Cardiac ventricle fibroblast (primary cell): Measurements from ENCODE around the gene C8B. TPM values are rescaled to one million over a fixed set of nuclear protein-coding genes. Genes with fewer than 3 reads are reported as not detected.

Experiments
- total RNA-seq: library from RNA; depleted of rRNA; stranded (reverse); fragments of >200 nt; gene quantifications from 2 replicates; pipeline ENCODE4 v1.2.3, GENCODE V29; 2015

The C8B gene
- not detected in 2 replicates for total RNA-seq

GRCh38 chr1:56965916-56966697 lies at the start of gene C8B:
TSS of gene C8B (minus strand) at chr1:56966015. CDS start at chr1:56965948, 67 bp downstream.

Other genes starting within 250 kb of the C8B start
- gene FYB2, start 146.6 kb downstream of the C8B start, total RNA-seq: not detected in 2 replicates
- gene C8A, start 111.2 kb downstream of the C8B start, total RNA-seq: not detected in 2 replicates